Kidney (tissue), 14 donors: ENCODE data around the gene EGFLAM. TPM values are rescaled to one million over a fixed set of nuclear protein-coding genes. Genes with fewer than 3 reads are reported as not detected.

Source experiments
- DNase-seq, 5 donors: peaks; one replicate each; pipeline ENCODE4 v3.0.0-alpha.2; 2013 to 2020
- FAIRE-seq: peaks from 2 replicates; lab custom pipeline; 2012; peaks lifted over from hg19 to GRCh38; lab: Jason Lieb, UNC
- H3K27ac ChIP-seq, 2 donors: one replicate each; pipeline ENCODE4 v1.7.0; 2013; ENCODE audit warnings: low read depth in 2 of 2, low read length in 2 of 2, inconsistent platforms in 1 of 2
- H3K27me3 ChIP-seq: one replicate; pipeline ENCODE4 v1.7.1; 2013; ENCODE audit warnings: low read length, inconsistent platforms; ENCODE audit not compliant: control insufficient read depth, insufficient read depth
- H3K36me3 ChIP-seq, 3 donors: one replicate each; pipeline versions ENCODE4 v1.7.0 to v1.7.1; 2013; ENCODE audit warnings: low read length in 3 of 3, control low read depth in 1 of 3, inconsistent platforms in 1 of 3; ENCODE audit not compliant: insufficient read depth in 3 of 3, control insufficient read depth in 2 of 3
- H3K4me1 ChIP-seq, 3 donors: one replicate each; pipeline versions ENCODE4 v1.7.0 to v1.7.1; 2013; ENCODE audit warnings: low read length in 3 of 3, inconsistent platforms in 1 of 3, low read depth in 1 of 3; ENCODE audit not compliant: control insufficient read depth in 2 of 3, insufficient read depth in 2 of 3
- H3K4me3 ChIP-seq, 3 donors: one replicate each; pipeline versions ENCODE4 v1.7.0 to v1.8.1; 2013; ENCODE audit warnings: low read length in 3 of 3, control low read depth in 1 of 3, inconsistent platforms in 1 of 3
- H3K9ac ChIP-seq, 3 donors: one replicate each; pipeline versions ENCODE4 v1.7.0 to v1.7.1; 2013; ENCODE audit warnings: low read length in 3 of 3, control low read depth in 1 of 3, inconsistent platforms in 1 of 3
- H3K9me3 ChIP-seq, 3 donors: one replicate each; pipeline versions ENCODE4 v1.7.0 to v1.7.1; 2013; ENCODE audit warnings: low read length in 3 of 3, control low read depth in 1 of 3, inconsistent platforms in 1 of 3; ENCODE audit not compliant: control insufficient read depth in 2 of 3, insufficient read depth in 1 of 3
- intact Hi-C: fragments of 100-400 bp; cut with DNase I; formaldehyde crosslinking; loops from one replicate; pipeline ENCODE4 v1.11.1; 2022
- polyA plus RNA-seq: library from polyadenylated mRNA; stranded (reverse); fragments of 350-450 nt; fragmentation: Illumina TruSeq; extraction: RNeasy Lipid Tissue Mini Kit (QIAGEN cat#74804); gene quantifications from one replicate; pipeline ENCODE4 v1.2.3, GENCODE V29; 2014; ENCODE audit warnings: low read depth, low replicate concordance; ENCODE audit not compliant: insufficient read depth
- total RNA-seq: library from RNA; stranded (reverse); fragmentation: NEBNext Ultra II Directional; extraction: Animal tissue kit (Norgen Biotek cat#: 25700); gene quantifications from one replicate; pipeline ENCODE4 v1.2.1, GENCODE V29; 2021
- TF ChIP-seq, protein P1 (sequence below): IDR thresholded peaks from 3 replicates; pipeline ENCODE4 v1.5.1; 2012; ENCODE audit warnings: mild to moderate bottlenecking, moderate library complexity, borderline replicate concordance; ENCODE audit not compliant: insufficient read depth; ENCODE audit errors: extremely low read depth
- donor health status: control.
- donor health status: control.
- donor health status: control.
- donor health status: control.
- donor health status: control.
- donor health status: DM: yes; HTN: yes; CAD: no.
- donor health status: Normal renal cell carcinoma (clear cell type).

The EGFLAM gene
- total and polyA plus RNA-seq, 2 donors from 2014 or later, result 5.1 to 5.9 TPM

DNA sequence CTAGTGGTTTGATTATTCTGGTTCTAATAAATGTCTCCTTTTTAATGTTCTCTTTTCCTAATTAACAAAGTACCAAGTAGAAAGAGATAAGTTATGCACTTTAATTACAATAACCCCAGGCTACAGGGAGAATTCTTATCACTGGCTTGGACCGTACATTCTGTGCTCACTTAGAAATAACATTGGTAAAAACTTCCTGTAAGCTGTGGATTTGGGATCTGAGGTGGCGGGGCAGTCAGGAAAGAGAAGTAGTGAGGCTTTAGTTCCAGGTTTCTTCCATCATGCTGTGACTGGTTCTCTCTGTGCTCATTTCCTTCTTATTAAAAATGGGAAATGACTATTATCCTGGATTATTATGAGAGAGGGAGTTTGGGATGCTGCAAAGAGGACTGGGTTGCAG is 142.0 kb downstream of the EGFLAM start:
- intact Hi-C loops, result no loop called here
- H3K27me3 ChIP-seq, result no peaks in the 10 kb centered on the region
- TF ChIP-seq, protein P1, sequence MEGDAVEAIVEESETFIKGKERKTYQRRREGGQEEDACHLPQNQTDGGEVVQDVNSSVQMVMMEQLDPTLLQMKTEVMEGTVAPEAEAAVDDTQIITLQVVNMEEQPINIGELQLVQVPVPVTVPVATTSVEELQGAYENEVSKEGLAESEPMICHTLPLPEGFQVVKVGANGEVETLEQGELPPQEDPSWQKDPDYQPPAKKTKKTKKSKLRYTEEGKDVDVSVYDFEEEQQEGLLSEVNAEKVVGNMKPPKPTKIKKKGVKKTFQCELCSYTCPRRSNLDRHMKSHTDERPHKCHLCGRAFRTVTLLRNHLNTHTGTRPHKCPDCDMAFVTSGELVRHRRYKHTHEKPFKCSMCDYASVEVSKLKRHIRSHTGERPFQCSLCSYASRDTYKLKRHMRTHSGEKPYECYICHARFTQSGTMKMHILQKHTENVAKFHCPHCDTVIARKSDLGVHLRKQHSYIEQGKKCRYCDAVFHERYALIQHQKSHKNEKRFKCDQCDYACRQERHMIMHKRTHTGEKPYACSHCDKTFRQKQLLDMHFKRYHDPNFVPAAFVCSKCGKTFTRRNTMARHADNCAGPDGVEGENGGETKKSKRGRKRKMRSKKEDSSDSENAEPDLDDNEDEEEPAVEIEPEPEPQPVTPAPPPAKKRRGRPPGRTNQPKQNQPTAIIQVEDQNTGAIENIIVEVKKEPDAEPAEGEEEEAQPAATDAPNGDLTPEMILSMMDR, result no peak
- no peak overlapping the region for H3K4me3 ChIP-seq
- H3K9ac ChIP-seq, result no peak overlapping the region
- DNase-seq, result no peak
- H3K4me1 ChIP-seq, result no peaks in the 10 kb centered on the region
- H3K9me3 ChIP-seq, result no peaks in the 10 kb centered on the region
- H3K27ac ChIP-seq, result no peak overlapping the region
- FAIRE-seq, result no peak
- H3K36me3 ChIP-seq, result no peaks in the 10 kb centered on the region

DNA sequence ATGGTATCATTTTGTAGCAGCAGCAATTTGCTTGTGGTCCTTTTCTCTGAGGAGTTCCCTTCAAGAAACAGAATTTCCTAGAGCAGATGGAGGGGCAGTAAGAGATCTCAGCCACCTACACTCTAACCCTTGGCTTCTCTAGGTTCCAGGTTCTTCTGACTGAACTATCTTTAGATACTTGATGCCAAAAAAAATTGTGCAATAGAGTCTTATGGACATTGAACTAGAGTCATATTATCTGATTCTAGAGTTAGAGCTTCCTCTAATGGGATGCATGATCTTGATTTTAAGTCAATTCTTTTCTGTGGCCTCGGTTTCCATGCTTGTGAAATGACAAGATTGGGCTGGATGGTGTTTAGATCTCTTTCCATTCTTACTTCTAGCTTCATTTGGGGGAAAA is 142.8 kb downstream of the EGFLAM start:
- Histone ChIP-seq H3K4me1 (no peaks in the 10 kb centered on the region), H3K27ac (no peak overlapping the region), H3K9ac (no peak overlapping the region), H3K36me3 (no peaks in the 10 kb centered on the region), H3K4me3 (no peak overlapping the region), H3K9me3 (no peaks in the 10 kb centered on the region), H3K27me3 (no peaks in the 10 kb centered on the region)
- FAIRE-seq (no peak), DNase-seq (no peak)
- intact Hi-C loops, result no loop called here
- TF ChIP-seq, protein P1, result no peak

DNA sequence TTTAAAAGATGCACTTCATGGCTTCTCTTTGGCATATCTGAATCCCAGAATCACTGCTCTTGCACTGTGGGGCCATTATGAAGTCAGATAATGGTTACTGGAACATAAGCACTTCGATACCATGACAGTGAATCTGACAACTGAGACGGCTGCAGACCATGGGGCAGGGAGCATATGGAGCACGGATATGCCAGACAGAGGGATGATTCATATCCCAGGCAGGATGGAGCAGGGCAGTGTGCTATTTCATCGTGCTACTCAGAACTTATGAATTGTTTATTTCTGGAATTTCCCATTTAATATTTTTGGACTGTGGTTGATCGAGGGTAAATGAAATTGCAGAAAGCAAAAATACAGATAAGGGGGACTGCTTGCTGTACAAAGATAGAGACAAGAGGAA is 145.0 kb downstream of the EGFLAM start:
- TF ChIP-seq, protein P1, result no peak
- Histone ChIP-seq H3K9me3 (no peaks in the 10 kb centered on the region), H3K4me3 (no peak overlapping the region), H3K4me1 (no peaks in the 10 kb centered on the region), H3K27ac (no peak overlapping the region), H3K27me3 (no peaks in the 10 kb centered on the region), H3K36me3 (no peaks in the 10 kb centered on the region), H3K9ac (no peak overlapping the region)
- DNase-seq (no peak), FAIRE-seq (no peak)
- intact Hi-C loops, result no loop called here
